HepG2 (cell line): Measurements from ENCODE around the gene RAB17. TPM values are rescaled to one million over a fixed set of nuclear protein-coding genes. Genes with fewer than 3 reads are reported as not detected.

Source experiments
- ATAC-seq: fragments of 200-7000 bp; cut with Tn5 transposase; 3 replicates; pipeline ENCODE4 v1.9.1; 2020; ENCODE audit warnings: mild to moderate bottlenecking, moderate library complexity
- BruUV-seq: library from RNA; stranded (reverse); fragments of 400-500 nt; replicated peaks from 2 replicates; lab custom pipeline; 2021; lab: Mats Ljungman, UMichigan
- CTCF ChIA-PET: fragments of 300-600 bp; formaldehyde crosslinking; extraction: SDS; loops from one replicate; lab custom pipeline; 2021; ENCODE audit warnings: low total read pairs, inconsistent platforms, low intra/inter-chr PET ratio; lab: Yijun Ruan, JAX
- POLR2A ChIA-PET: fragments of 350-600 bp; sonication (Branson Sonifier 250); formaldehyde crosslinking; loops from one replicate; lab custom pipeline; 2020; ENCODE audit warnings: antibody characterized with exemption, inconsistent platforms; lab: Yijun Ruan, JAX
- DNase-seq: peaks from one replicate; pipeline ENCODE4 v3.0.0-alpha.2; 2015; ENCODE audit warnings: low spot score
- FAIRE-seq: peaks from 3 replicates; lab custom pipeline; 2011; peaks lifted over from hg19 to GRCh38; lab: Jason Lieb, UNC
- H2AFZ ChIP-seq: one replicate; pipeline ENCODE4 v1.6.1; 2011; ENCODE audit warnings: low read length, inconsistent platforms
- H3K27ac ChIP-seq: fragments of 300-600 bp; 3 replicates; pipeline ENCODE4 v1.8.0; 2011; ENCODE audit warnings: mixed run types, mild to moderate bottlenecking, mixed read lengths, low read length, inconsistent platforms; ENCODE audit not compliant: insufficient read depth; ENCODE audit errors: extremely low read length
- H3K27me3 ChIP-seq, 2 experiments: fragments of 200-600 bp in 1 of 2; 2 replicates in 1 of 2; 3 replicates in 1 of 2; pipeline versions ENCODE4 v1.6.0 to v1.8.0; 2011; ENCODE audit warnings: low read length in 2 of 2, mild to moderate bottlenecking in 2 of 2, moderate library complexity in 2 of 2, inconsistent platforms in 1 of 2; ENCODE audit not compliant: insufficient read depth in 2 of 2, control insufficient read depth in 1 of 2
- H3K36me3 ChIP-seq, 2 experiments: fragments of 200-600 bp in 1 of 2; replicated peaks in 1 of 2; 2 replicates in 1 of 2; 3 replicates in 1 of 2; pipeline versions ENCODE4 v1.5.1 to v1.8.0; 2011; ENCODE audit warnings: low read length in 2 of 2, inconsistent platforms in 1 of 2; ENCODE audit not compliant: insufficient read depth in 2 of 2, control insufficient read depth in 1 of 2
- H3K4me1 ChIP-seq: 2 replicates; pipeline ENCODE4 v1.5.1; 2012; ENCODE audit warnings: low read length, inconsistent platforms; ENCODE audit not compliant: insufficient read depth
- H3K4me2 ChIP-seq: 2 replicates; pipeline ENCODE4 v1.6.0; 2011; ENCODE audit warnings: low read depth, low read length, inconsistent platforms
- H3K4me3 ChIP-seq, 3 experiments: fragments of 200-600 bp in 1 of 3; sonication (generic), shearing (Covaris generic) in 1 of 3; replicated peaks in 1 of 3; 2 replicates each; pipeline ENCODE4 v1.5.1; 2011 to 2016; ENCODE audit warnings: low read length in 3 of 3, inconsistent platforms in 2 of 3, low read depth in 2 of 3, mild to moderate bottlenecking in 2 of 3, control low read depth in 1 of 3, mixed read lengths in 1 of 3; ENCODE audit not compliant: insufficient read depth in 1 of 3
- H3K79me2 ChIP-seq: one replicate; pipeline ENCODE4 v1.6.1; 2011; ENCODE audit warnings: low read length, inconsistent platforms; ENCODE audit not compliant: insufficient read depth
- H3K9ac ChIP-seq: 2 replicates; pipeline ENCODE4 v1.6.0; 2011; ENCODE audit warnings: mild to moderate bottlenecking, low read depth, low read length, inconsistent platforms; ENCODE audit not compliant: insufficient read depth
- H3K9me3 ChIP-seq: 2 replicates; pipeline ENCODE4 v1.5.1; 2012; ENCODE audit warnings: mild to moderate bottlenecking, low read length
- H4K20me1 ChIP-seq: 2 replicates; pipeline ENCODE4 v1.6.0; 2011; ENCODE audit warnings: inconsistent platforms, mild to moderate bottlenecking, low read length, moderate library complexity; ENCODE audit not compliant: insufficient read depth
- NR0B2 ChIP-seq: sonication (generic); formaldehyde crosslinking; IDR thresholded peaks from 2 replicates; pipeline ENCODE4 v1.4.0; 2020; ENCODE audit warnings: mild to moderate bottlenecking, missing genetic modification reagents
- ZNF510 ChIP-seq: sonication (generic); formaldehyde crosslinking; IDR thresholded peaks from 2 replicates; pipeline ENCODE4 v1.4.0; 2020; ENCODE audit warnings: low read depth, mild to moderate bottlenecking, missing genetic modification reagents
- WGBS: methylation state at CpG from one replicate; pipeline ENCODE4 v1.1.6; 2017; ENCODE audit warnings: low lambda C conversion rate; 5-methylcytosine and 5-hydroxymethylcytosine counted together
- in situ Hi-C: cut with HindIII; loops from 2 replicates; pipeline ENCODE4 v1.10.0; 2017; ENCODE audit warnings: low pct_unique_long_range_greater_than_20kb; ENCODE audit not compliant: extremely low pct_ligation_motif_present
- intact Hi-C: fragments of 100-400 bp; cut with micrococcal nuclease; formaldehyde crosslinking; loops from one replicate; pipeline ENCODE4 v1.10.0; 2022; ENCODE audit not compliant: unreplicated experiment
- polyA plus RNA-seq, 8 experiments: library from polyadenylated mRNA; depleted of rRNA in 3 of 8; stranded (reverse) in 7 of 8; unstranded in 1 of 8; fragments of >200 nt; fragmentation: Illumina TruSeq in 4 of 8; extraction: Trizol in 4 of 8; gene quantifications; 2 replicates each; pipeline versions ENCODE4 v1.2.1 to v1.2.3, GENCODE V29; 2011 to 2016; ENCODE audit warnings: low read depth in 4 of 8, missing spikeins in 1 of 8, mixed read lengths in 1 of 8; ENCODE audit not compliant: insufficient read depth in 1 of 8
- total RNA-seq, 5 experiments: library from RNA; depleted of rRNA; stranded (reverse); fragments of >200 nt; fragmentation: Illumina TruSeq; extraction: Trizol; gene quantifications; 2 replicates each; pipeline ENCODE4 v1.2.3, GENCODE V29; 2016; ENCODE audit warnings: low read depth in 1 of 5
- TF ChIP-seq, protein P1 (sequence below): sonication (generic); formaldehyde crosslinking; IDR thresholded peaks from 2 replicates; pipeline ENCODE4 v1.4.0; 2020; ENCODE audit warnings: missing genetic modification reagents

Gene RAB17
- total and polyA plus RNA-seq, 2 of the 13 experiments (the other 11 are each of a cell fraction or from before 2014, with no cell fraction given): 68.0 to 124 TPM

GRCh38 chr2:237553948-237554347 lies 36.6 kb downstream of the RAB17 start (continued):
- TF ChIP-seq, protein P1, sequence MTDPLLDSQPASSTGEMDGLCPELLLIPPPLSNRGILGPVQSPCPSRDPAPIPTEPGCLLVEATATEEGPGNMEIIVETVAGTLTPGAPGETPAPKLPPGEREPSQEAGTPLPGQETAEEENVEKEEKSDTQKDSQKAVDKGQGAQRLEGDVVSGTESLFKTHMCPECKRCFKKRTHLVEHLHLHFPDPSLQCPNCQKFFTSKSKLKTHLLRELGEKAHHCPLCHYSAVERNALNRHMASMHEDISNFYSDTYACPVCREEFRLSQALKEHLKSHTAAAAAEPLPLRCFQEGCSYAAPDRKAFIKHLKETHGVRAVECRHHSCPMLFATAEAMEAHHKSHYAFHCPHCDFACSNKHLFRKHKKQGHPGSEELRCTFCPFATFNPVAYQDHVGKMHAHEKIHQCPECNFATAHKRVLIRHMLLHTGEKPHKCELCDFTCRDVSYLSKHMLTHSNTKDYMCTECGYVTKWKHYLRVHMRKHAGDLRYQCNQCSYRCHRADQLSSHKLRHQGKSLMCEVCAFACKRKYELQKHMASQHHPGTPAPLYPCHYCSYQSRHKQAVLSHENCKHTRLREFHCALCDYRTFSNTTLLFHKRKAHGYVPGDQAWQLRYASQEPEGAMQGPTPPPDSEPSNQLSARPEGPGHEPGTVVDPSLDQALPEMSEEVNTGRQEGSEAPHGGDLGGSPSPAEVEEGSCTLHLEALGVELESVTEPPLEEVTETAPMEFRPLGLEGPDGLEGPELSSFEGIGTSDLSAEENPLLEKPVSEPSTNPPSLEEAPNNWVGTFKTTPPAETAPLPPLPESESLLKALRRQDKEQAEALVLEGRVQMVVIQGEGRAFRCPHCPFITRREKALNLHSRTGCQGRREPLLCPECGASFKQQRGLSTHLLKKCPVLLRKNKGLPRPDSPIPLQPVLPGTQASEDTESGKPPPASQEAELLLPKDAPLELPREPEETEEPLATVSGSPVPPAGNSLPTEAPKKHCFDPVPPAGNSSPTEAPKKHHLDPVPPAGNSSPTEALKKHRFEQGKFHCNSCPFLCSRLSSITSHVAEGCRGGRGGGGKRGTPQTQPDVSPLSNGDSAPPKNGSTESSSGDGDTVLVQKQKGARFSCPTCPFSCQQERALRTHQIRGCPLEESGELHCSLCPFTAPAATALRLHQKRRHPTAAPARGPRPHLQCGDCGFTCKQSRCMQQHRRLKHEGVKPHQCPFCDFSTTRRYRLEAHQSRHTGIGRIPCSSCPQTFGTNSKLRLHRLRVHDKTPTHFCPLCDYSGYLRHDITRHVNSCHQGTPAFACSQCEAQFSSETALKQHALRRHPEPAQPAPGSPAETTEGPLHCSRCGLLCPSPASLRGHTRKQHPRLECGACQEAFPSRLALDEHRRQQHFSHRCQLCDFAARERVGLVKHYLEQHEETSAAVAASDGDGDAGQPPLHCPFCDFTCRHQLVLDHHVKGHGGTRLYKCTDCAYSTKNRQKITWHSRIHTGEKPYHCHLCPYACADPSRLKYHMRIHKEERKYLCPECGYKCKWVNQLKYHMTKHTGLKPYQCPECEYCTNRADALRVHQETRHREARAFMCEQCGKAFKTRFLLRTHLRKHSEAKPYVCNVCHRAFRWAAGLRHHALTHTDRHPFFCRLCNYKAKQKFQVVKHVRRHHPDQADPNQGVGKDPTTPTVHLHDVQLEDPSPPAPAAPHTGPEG (CRISPR knock-in tag): no peak

- Histone ChIP-seq H3K27me3 (peaks cover 10 to 35% of the 10 kb centered on the region in 2 experiments; a peak in 4 of 5 replicates), H3K4me1 (peaks cover 38% of the 10 kb centered on the region), H3K27ac (no peak overlapping the region), H4K20me1 (no peaks in the 10 kb centered on the region), H3K9me3 (peaks cover 7% of the 10 kb centered on the region), H3K9ac (no peak overlapping the region), H3K4me2 (no peak overlapping the region), H3K36me3 (no peaks in the 10 kb centered on the region), H2AFZ (no peak overlapping the region)
- CTCF ChIA-PET: no interaction called here
- no peak for DNase-seq
- intact Hi-C loops: no loop called here
- WGBS: 65% methylated on average over 6 of the region's 6 CpGs
- no peak for TF ChIP-seq ZNF510
- TF ChIP-seq NR0B2 (CRISPR knock-in tag): no peak
- TF ChIP-seq, all 625 proteins: peak for 0
- no TSS peak for BruUV-seq
- in situ Hi-C loops: no loop called here
- FAIRE-seq (no peak), ATAC-seq (no peak)
- no peaks in the 10 kb centered on the region for H3K79me2 ChIP-seq
- no peak overlapping the region for H3K4me3 ChIP-seq
- POLR2A ChIA-PET: no interaction called here
Measured at GRCh38 chr2:237552908-237553307, 37.6 kb downstream of the RAB17 start.
